ES-I3 (cell line): ENCODE measurements around the gene LIN7B.
"Not testable (repeated sequence)": the region's sequence is repeated elsewhere in the genome, so short reads cannot be mapped to it uniquely, and the experiment has no call there.

Source experiments
- H3K36me3 ChIP-seq: 2 replicates; pipeline ENCODE4 v1.6.1; 2013; ENCODE audit warnings: mild to moderate bottlenecking, low read length, control low read depth, moderate library complexity; ENCODE audit not compliant: insufficient read depth
- H3K4me1 ChIP-seq: 2 replicates; pipeline ENCODE4 v1.6.1; 2013; ENCODE audit warnings: mild to moderate bottlenecking, control low read depth, low read length; ENCODE audit not compliant: insufficient read depth
- H3K9ac ChIP-seq: 2 replicates; pipeline ENCODE4 v1.6.1; 2013; ENCODE audit warnings: low read depth, mild to moderate bottlenecking, low read length, moderate library complexity
- H3K9me3 ChIP-seq: 2 replicates; pipeline ENCODE4 v1.6.1; 2013; ENCODE audit warnings: mild to moderate bottlenecking, low read length, moderate library complexity; ENCODE audit not compliant: control insufficient read depth, insufficient read depth

Gene LIN7B

DNA sequence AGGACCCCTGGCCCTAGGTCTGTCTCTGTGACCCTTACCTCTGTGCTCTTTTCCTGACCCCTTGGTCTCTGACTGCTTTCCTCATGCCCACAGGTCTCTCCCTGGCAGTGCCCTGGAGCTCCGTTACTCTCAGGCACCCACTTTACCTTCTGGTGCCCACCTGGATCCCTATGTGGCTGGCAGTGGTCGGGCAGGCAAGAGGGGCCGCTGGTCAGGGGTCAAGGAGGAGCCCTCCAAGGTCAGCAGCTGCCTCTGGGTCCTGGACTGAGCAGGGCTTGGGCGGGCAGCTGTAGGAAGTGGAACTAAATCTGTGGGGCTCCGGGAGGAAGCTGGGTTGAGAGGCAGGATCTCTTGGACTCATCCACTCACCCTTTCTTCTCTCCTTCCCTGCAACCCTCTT is 21.5 kb downstream of the LIN7B start:
- H3K9ac ChIP-seq, result no peak overlapping the region; the same call in 1 of the 2 replicates

DNA sequence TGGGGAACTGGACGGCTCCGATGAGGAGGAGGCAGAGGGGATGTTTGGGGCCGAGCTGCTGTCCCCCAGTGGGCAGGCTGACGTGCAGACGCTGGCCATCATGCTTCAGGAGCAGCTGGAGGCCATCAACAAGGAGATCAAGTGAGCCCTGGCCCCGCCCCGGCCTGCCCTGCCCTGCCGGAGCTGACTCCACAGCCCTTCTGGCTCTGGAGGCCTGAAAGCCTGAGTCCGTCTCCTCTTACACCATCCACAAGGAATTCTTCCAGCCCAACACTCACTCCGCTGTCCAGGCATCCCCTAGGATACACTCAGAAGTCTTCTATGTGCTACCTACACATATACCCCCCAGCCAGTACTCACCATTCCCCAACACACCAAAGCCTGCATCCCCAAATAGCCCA is 22.6 kb downstream of the LIN7B start:
- Histone ChIP-seq H3K36me3 (no peaks in the 10 kb centered on the region; the same call in none of the 2 replicates), H3K4me1 (peaks cover 16% of the 10 kb centered on the region), H3K9me3 (no peaks in the 10 kb centered on the region), H3K9ac (no peak overlapping the region)

More for the DNA sequence above, 21.5 kb downstream of the LIN7B start:
- H3K9me3 ChIP-seq, result no peaks in the 10 kb centered on the region
- H3K36me3 ChIP-seq, result no peaks in the 10 kb centered on the region; the same call in none of the 2 replicates
- H3K4me1 ChIP-seq, result peaks cover 16% of the 10 kb centered on the region

DNA sequence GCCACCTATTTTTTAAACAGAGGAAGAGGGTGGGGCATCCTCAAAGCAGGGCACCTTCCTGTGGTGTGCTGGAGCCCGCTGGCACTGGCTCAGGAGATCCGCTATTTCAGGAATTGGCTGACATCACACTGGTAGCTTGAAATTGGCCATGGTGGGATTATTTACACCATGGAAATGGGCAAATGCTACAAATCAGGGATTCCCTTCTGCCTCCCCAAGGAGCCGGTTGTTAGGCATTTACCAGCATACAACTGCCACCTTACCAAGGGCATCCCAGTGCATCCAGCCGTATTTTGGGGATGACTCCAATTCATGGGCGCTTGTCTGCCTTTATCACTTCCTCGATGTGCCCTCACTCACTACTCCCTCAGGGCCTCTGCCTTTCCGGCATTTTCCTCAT is 26.8 kb downstream of the LIN7B start:
- no peak overlapping the region for H3K9ac ChIP-seq
- H3K9me3 ChIP-seq, result no peaks in the 10 kb centered on the region
- H3K4me1 ChIP-seq, result peaks cover 5% of the 10 kb centered on the region; the same call in 1 of the 2 replicates
- no peaks in the 10 kb centered on the region; the same call in none of the 2 replicates for H3K36me3 ChIP-seq

DNA sequence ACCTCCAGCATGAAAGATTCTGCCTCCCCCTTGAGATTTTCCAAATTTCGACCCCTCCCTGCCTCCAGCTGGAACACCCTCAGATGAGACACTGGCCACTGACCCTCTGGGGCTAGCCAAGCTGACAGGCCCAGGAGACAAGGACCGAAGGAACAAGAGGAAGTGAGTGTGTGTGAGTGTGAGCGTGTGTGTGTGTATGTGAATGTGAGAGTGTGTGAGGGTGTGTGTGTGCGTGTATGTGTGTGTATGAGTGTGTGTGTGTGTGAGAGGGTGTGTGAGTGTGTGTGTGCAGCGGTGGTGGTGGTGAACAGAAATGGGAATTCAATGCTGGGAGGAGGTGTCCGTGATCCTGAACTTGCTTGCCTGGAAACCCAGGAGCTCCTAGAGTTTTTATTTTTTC is 27.2 kb downstream of the LIN7B start:
- H3K4me1 ChIP-seq, result peaks cover 4% of the 10 kb centered on the region; the same call in 1 of the 2 replicates
- H3K9me3 ChIP-seq, result no peaks in the 10 kb centered on the region
- H3K36me3 ChIP-seq, result no peaks in the 10 kb centered on the region; the same call in none of the 2 replicates
- H3K9ac ChIP-seq, result no peak overlapping the region

DNA sequence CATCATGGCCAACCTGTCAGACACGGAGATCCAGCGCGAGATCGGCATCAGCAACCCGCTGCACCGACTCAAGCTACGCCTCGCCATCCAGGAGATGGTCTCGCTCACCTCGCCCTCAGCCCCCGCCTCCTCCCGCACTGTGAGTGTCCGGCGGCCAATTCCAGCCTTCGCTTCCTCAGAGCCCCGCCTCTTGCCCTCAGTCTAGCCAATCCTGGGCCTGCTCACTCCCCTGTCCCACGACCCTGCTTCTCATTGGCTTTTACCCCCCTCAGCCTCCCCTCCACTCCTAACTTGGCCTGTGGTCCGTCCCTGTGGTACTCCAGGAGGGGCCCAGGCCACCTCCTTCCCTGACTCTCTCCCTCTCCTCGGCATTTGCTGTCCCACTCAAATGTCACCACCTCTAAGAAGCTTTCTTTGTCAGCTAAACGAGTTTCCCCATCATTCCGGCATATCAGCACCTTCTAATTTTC is 28.7 kb downstream of the LIN7B start:
- Histone ChIP-seq H3K4me1 (peaks cover 9% of the 10 kb centered on the region; the same call in 1 of the 2 replicates), H3K9ac (peak overlapping the region; percentile 53; the same call in 1 of the 2 replicates)

DNA sequence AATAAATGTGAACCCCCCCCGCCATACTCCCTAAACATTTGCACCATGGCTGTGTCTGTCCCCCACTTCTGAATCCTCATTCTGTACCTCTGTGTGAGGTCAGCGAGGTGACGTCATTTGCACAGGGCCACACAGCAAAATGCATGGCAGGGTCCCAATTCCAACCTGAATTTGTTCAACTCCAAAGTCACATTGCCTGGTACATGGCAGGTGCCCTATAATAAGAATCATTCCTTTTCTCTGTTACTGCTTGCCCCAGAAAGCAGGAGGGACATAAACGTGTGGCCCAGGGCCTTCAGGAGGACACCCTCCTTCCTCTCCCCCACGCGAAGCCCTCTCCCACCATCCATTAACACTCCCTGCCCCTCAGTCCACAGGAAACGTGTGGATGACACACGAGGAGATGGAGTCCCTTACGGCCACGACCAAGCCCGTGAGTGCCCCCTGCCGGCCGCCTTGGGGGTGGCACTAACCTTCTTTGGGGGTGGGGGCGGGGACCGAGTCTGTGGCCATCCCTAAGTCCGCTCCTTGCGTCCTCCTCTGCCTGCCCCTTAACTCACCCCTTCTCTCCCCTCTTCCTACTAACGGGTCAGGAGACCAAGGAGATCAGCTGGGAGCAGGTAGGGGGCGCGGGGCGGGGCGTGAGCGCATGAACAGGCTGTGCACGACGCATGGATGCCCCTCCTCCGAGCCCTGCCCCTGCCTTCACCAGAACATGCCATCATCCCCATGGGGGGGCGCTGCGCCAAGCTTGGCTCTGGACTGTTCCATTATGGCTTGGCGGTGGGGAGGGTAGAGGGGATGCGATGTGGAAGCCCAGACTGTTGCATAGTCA is 31.6 kb downstream of the LIN7B start:
- Histone ChIP-seq H3K4me1 (0 out of 2 replicates have a peak, but pooled peaks cover 4% of the 10 kb centered on the region), H3K36me3 (no peaks in the 10 kb centered on the region), H3K9ac (peak overlapping the region; percentile 43), H3K9me3 (no peaks in the 10 kb centered on the region)

More for the DNA sequence above, 28.7 kb downstream of the LIN7B start:
- Histone ChIP-seq H3K36me3 (no peaks in the 10 kb centered on the region), H3K9me3 (no peaks in the 10 kb centered on the region)

DNA sequence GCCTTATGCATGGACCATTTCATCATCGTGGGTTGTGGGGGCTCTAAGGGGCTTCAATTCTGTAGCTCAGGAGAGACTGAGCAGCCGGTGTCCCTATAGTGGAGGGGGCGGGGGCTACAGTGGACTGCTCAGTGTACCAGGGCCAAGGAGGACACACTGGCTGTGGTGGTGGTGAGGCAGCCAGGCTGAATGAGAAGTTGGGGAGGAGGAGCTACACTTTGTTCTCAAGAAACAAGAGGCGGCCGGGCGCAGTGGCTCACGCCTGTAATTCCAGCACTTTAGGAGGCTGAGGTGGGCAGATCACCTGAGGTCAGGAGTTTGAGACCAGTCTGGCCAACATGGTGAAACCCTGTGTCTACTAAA is 32.2 kb downstream of the LIN7B start:
- H3K9me3 ChIP-seq, H3K4me1 ChIP-seq, H3K36me3 ChIP-seq: not testable (repeated sequence)
- peak overlapping the region; percentile 43 for H3K9ac ChIP-seq

DNA sequence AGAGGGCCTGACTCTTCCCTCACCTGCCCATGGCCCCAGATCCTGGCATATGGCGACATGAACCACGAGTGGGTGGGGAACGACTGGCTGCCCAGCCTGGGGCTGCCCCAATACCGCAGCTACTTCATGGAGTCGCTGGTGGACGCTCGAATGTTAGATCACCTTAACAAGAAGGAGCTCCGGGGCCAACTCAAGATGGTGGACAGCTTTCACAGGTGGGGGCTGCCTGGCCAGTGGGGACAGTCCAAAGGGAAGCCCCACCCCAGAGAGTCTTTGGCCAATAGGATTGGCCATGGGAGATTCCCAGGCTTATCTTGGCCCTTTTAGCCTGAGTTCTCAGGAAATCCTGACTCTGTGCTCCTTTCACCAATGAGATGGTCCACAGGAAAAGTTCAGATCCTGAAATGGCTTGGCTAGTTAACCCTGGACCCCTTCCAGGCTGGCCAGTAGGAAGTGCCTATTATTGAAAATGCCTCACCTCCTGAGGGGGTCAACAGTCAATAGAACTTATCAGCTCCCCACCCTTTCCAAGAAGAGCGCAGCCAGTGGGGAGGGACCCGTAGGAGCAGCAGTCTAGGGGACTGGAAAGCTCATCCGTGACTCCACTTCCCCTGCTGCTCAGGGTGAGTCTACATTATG is 34.0 kb downstream of the LIN7B start:
- no peaks in the 10 kb centered on the region for H3K9me3 ChIP-seq
- no peaks in the 10 kb centered on the region for H3K36me3 ChIP-seq
- H3K9ac ChIP-seq, result peak overlapping the region; percentile 50
- H3K4me1 ChIP-seq, result 0 out of 2 replicates have a peak, but pooled peaks cover 4% of the 10 kb centered on the region

DNA sequence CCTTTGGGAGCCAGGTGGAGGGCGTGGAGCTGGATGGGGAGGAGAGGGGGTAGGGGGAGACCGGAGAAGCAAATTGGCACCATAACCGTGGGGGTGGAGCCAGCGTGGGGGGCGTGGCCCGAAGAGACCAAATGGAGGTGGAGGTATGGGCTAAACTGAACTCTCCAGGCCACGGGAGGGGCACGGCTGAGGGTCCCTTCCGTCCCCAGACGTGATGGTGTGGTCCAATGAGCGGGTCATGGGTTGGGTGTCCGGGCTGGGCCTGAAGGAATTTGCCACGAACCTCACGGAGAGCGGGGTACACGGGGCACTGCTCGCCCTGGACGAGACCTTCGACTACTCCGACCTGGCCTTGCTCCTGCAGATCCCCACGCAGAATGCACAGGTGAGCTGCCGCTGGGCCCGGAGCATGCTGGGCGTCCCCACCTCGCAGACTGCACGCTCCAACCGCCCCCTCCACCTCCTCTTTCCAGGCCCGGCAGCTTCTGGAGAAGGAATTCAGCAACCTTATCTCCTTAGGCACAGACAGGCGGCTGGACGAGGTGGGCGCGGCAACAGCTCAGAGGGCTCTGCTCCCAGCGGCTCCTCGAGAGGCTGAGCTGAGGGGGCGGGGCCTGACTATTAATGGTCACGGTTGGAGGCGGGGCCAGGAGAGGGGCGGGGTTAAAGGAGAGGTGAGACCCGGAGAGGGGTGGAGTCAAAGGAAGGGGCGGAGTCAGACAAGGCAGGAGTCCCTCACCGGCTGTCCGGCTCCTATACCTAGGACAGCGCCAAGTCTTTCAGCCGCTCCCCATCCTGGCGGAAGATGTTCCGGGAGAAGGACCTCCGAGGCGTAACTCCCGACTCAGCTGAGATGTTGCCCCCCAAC is 34.8 kb downstream of the LIN7B start:
- no peaks in the 10 kb centered on the region for H3K9me3 ChIP-seq
- no peaks in the 10 kb centered on the region for H3K36me3 ChIP-seq
- H3K4me1 ChIP-seq, result 0 out of 2 replicates have a peak, but pooled peaks cover 4% of the 10 kb centered on the region
- H3K9ac ChIP-seq, result peak overlapping the region; percentile 89

DNA sequence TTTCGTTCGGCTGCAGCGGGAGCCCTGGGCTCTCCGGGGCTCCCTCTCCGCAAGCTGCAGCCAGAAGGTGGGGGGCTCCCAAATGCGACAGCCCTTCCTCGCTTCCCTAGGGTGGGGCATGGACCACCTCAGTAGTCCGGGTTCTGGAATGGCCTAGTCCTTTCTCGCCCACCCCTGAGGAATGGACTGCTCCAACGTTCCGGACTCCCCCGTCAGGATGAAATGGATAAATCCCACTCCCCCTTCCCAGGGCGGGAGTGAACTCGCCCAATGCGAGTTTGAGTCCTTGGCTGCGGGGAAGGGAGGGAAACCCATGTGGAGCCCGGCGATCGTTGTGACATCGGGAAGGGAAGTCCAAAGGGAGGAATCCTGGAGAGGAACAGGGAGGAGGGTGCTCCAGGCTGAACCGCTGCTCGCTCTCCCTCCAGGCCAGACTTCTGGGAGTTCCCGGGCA is 35.5 kb downstream of the LIN7B start:
- H3K36me3 ChIP-seq, result no peaks in the 10 kb centered on the region
- H3K9me3 ChIP-seq, result no peaks in the 10 kb centered on the region
- H3K4me1 ChIP-seq, result peaks cover 4% of the 10 kb centered on the region; the same call in 1 of the 2 replicates

DNA sequence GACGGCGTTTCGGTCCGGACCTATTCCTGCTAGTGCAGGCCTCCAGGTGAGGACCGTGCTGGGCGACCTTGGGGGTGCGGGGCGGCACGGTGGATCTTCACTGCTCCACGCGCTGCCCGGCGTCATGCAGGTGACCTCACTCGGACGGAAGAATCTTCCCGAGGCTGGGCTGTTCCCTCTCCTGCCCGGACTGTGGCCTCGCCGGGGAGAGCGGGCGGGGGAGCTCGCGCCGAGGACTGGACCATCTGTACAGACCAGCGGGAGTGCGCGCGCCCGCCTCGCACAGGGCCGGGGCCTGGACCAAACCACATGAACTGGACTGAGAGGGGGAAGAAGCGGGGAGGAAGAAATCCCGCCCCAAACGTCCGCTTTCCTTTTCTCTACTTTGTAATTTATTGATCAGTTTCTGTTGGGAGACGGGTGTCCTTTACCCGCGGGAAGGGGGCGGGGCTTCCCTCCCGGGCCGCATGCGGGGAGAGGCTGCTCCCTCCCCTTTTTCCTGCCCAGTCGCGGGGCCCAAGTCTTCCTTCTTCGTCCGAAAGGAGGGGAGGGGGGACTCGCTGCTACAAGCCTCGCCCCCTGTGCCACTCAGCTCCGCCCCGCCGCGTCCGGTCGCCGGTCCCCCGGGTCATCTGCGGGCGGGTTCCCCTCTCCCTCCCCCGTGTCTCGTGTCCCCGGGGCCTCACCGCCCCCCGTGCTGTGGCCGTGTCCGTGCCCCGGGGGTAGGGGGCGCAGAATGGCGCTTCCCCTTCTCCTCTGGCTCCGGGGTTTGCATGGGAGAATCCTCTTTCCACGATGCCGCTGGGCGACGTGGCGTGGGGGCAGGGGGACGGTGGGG is 36.2 kb downstream of the LIN7B start:
- peak overlapping the region; percentile 89 for H3K9ac ChIP-seq
- H3K36me3 ChIP-seq, result no peaks in the 10 kb centered on the region
- H3K9me3 ChIP-seq, result no peaks in the 10 kb centered on the region
- peaks cover 4% of the 10 kb centered on the region; the same call in 1 of the 2 replicates for H3K4me1 ChIP-seq

More for the DNA sequence above, 35.5 kb downstream of the LIN7B start:
- H3K9ac ChIP-seq, result peak overlapping the region; percentile 89

DNA sequence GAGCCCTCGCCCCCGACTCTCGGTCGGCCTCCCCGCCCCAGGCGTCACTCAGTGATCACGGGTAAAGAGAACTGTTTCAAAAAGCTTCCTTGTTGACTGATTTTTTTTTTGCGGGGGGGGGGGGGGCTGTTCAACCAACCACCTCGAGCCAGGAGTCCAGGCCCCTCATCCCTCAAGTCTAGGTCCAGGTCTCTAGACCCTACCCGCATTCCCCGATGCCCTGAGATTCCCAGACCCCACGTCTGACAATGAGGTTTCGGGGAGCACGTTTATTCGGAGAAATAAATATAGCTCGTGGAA is 36.7 kb downstream of the LIN7B start:
- no peaks in the 10 kb centered on the region for H3K9me3 ChIP-seq
- H3K9ac ChIP-seq, result peak overlapping the region; percentile 89; the same call in 1 of the 2 replicates
- peaks cover 9% of the 10 kb centered on the region; the same call in 1 of the 2 replicates for H3K4me1 ChIP-seq
- no peaks in the 10 kb centered on the region for H3K36me3 ChIP-seq
